GM19455 (cell line): ENCODE results near the gene HK2.
"Not testable (repeated sequence)": the region's sequence is repeated elsewhere in the genome, so short reads cannot be mapped to it uniquely, and the experiment has no call there.

Source experiments
- ATAC-seq: cut with Tn5 transposase; IDR thresholded peaks from one replicate; pipeline ENCODE4 v1.9.1; 2021; ENCODE audit not compliant: unreplicated experiment

The HK2 gene

DNA sequence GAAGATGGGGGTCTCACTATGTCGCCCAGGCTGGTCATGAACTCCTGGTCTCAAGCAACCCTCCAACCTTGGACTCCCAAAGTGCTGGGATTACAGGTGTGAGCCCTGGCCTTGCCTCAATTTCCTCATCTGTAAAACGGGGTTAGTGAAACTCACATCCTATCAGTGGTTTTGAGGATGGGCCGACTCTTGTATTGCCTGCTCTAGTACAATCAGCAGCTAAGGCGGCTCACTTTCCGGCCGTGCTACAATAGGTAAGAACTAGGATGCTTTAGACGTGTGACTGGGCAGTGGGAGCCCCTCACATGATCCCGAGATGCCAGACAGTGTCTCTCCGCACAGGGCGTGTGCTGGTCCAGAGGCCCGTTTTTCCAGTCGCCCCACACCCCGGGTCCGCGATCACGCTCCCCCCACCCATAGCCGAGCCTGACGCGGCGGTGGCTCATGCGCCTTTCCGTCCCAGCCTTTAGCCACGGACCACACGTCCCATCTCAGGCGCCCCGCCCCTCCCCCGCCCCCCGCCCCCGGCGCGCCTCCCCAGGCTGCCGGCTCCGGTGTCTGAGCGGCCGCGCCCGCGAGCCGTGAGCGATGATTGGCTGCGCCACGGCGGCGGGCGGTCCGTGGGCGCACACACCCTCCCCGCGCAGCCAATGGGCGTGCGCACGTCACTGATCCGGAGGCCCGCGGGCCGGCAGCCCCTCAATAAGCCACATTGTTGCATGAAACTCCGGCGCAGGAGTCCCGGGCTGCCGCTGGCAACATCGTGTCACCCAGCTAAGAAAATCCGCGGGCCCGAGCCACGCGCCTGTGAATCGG lies at the start of gene HK2:
TSS of gene HK2 (plus strand) at position 710 of the 816 bp plus-strand sequence. CDS start 454 bp downstream, outside the sequence.
- ATAC-seq: peak; percentile 78

DNA sequence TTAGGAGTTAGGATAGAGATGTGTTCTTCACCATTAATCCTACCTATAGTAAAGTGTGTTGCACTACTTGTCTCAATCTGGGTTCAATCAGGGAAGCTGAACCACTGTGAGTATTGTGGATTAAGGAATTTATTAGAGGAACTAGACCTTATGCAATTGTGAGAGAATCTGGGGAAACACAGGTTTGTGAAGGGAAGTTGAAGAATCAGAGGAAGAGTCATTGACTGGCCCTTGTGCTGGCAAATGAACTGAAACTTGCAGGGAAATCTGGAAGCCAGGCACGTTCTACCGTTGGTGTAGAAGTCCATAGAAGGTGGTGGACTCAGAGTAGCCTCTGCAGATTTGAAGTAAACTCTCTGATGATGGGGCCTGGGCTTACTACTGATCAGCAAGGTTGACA lies 44.7 kb upstream of the HK2 start:
- ATAC-seq: no peak

DNA sequence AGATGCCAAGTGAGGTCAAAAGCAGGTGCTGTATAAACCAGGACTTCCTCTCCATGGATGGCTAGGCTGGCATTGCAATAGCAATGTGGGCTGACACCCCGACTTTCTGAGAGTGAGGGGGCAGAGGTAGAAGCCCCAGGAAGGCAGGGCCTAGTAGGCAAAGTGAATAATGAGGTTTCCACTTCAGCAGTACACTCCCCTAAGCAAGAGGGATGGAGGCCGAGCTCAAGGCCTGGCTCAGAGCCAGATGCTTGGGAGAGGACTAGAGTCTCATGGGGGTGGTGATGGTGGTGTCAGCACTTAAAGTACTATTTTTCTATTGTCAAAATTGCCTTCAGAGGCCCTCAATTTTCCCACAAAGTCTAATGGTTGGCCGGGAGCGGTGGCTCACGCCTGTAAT lies 41.6 kb upstream of the HK2 start:
- no peak for ATAC-seq

DNA sequence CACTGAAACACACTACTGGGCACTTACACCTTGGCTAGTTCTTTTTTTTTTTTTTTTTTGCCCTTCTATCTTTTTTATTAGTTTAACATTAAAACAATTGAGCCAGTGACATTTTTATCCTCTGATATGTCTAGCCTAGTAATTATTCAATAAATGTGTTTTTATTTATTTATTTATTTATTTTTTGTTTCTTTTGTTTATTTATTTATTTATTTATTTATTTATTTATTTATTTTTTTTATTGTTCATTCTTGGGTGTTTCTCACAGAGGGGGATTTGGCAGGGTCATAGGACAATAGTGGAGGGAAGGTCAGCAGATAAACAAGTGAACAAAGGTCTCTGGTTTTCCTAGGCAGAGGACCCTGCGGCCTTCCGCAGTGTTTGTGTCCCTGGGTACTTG lies 39.0 kb upstream of the HK2 start:
- ATAC-seq: not testable (repeated sequence)

DNA sequence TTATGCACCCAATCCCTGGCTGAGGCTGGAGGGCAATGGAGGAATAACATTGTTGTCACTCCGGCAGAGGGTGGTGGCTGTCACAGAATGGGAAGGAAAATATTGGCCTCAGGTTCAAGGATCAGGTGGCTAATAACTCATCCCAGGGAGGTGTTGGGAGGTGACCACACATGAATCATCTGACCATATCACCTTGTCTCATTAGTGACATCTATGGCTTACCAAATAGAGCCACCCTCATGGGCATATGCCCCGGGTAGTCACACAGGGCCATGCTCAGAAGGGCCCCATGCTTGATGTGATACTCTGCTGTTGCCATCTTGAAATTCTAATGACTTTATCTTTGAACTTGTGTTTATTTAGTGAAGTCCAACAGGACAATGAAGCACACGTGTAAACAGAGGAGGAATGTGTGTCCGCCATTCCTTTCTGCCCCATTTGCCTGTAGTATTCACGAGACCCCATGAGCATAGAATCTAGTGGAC lies 27.5 kb upstream of the HK2 start:
- no peak for ATAC-seq

DNA sequence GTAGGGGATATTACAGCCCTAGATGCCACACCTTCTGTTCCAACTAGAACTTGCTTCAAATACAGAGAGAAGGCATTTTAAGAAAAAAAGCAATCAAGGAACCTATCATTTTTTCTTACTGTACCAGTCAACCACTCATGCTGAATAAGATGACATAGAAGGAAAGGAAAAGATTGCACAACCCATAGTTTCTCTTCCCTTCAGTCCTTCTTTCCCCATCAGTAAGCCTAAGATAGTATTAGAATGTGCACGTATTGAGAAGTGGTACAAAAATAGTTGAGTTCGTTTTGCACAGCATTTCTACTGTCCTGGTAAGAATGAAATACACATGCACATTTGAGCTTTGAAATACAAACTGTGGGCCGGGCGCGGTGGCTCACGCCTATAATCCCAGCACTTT lies 27.0 kb upstream of the HK2 start:
- no peak for ATAC-seq

DNA sequence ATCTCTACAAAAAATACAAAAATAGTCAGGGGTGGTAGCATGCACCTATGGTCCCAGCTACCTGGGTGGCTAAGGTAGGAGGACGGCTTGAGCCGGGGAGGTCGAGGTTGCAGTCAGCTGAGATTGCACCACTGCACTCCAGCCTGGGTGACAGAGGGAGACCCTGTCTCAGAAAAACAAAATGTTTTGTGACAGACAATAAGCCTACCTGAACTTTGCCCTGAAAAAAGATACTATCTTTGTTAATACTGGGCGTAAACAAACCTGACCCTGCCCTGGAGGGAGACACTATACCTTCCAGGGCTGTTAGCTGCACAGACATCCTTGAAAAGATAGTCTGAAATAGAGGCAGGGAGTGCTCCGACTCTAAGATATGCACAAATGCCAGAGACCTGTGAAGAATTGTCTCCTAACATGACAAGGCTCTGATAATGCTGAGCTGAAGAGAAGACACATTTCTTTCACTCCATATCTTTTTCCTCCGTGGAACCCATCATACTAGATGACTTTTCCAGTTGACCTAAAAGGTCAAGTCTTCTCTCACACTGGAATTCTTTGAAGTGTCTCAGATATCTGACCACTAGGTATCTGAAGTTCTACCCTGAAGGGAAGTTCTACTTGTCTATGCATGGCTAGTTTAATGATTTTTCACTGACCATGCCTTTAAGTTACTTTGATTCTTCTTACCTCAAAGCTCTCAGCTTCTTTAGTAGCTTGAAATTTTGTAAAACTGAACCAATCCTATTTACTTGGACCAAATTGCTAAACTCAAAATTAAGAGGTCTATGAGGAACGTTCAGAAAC lies 20.9 kb upstream of the HK2 start:
- ATAC-seq: no peak

DNA sequence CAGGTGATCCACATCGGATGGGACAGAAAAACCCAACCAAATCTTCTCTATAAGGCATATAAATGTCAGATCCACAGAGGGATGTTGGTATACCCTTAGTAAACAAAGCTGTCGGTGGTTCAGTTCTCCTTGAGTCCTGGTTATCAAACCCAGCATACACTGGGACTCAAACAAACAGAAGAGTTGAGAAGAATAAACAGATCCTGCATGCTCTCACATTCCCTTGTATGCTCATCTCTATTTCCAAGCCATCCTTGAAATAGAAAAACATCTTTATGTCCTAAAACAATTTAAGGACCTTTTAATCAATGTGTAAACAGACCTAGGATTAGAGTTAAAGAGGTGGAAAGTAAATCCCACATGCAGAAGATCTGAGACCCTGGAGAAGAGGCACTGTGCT lies 19.8 kb upstream of the HK2 start:
- no peak for ATAC-seq

DNA sequence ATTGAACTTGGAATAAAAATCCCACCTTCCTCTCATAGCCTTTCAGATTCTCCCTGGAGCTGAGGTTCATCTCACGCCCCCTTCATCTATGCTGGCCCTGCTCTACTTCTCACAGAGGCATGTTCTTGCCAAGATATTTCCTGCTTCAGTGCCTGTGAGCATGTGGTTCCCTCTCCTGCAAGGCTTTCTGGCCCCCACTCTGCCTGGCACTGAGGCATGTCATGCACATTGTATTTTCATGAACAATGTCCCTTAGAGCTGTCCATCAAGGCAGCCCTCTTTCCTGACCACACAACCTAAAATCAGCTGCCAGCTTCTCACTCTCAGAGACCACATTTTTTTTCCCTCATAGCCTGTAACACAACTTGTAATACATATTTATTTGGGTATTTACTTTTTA lies 18.0 kb upstream of the HK2 start:
- ATAC-seq: no peak

DNA sequence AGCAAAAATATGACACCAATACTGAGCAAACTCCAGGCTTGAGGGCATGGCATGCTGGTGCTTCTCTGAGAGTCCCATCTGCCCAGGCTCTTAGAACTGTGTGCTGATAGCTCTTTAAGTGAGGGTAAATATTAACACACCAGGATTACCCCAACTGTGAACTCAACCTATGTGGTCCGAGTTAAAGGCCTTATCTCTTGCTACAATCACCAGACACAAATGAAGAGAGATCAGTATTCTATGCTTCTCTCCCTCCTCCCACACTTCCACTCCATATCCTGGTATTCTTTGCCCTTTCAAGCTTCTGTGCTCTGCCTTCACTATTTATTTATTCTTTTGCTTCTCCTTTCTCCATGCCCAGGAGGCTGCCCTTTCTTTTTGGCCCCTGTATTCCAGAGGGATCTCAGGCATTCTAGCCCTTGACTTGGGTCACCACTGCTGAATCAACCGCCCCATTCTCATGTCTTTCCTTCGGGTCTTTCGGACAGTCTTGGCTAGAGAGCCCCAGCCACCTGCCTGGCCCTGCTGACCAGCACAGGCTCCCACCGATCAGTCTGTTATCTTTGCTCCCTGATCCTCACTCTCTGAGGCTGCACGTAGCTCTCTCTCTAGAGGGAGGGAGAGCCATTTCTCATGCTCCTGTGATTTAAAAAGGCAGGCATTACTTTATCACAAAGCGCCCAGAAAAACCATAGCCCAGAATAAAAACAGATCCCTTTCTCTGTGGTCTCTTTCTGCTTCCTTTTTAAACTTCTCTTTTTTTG lies 17.2 kb upstream of the HK2 start:
- ATAC-seq: no peak

DNA sequence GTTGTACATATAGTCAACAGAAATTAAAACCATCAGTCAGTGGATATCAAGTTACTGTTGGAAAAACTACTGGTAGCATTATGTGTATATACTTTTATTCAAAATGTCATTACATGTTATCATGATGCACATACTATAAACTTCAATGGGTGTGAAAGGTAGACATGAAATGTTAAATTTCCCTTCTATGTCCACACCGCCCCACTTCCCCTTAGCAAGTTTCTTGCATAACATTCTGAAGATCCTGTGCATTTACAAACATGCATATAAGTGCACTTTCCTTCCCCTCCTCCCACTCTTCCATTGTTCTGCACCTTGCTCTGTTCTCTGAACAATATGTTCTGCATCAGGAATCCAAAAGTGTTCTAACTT lies 16.6 kb upstream of the HK2 start:
- ATAC-seq: no peak

DNA sequence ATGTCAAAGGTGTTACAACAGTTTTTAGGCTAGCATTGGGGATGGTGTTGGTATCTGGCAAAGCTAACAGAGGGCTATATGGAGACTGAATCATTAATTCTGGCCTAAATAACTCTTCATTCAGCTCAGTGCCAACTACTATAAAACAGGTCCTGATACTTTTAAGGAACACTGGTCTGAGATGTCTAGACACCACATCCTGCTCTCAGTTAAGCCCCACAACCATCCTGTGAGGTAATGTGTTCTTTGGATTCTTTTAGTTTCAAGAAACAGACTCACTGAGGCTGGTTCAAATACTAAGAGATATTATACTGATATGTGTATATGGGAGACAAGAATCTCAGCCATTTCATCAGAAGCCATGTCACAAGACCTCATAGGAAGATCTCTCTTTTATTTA lies 14.2 kb upstream of the HK2 start:
- ATAC-seq: no peak

DNA sequence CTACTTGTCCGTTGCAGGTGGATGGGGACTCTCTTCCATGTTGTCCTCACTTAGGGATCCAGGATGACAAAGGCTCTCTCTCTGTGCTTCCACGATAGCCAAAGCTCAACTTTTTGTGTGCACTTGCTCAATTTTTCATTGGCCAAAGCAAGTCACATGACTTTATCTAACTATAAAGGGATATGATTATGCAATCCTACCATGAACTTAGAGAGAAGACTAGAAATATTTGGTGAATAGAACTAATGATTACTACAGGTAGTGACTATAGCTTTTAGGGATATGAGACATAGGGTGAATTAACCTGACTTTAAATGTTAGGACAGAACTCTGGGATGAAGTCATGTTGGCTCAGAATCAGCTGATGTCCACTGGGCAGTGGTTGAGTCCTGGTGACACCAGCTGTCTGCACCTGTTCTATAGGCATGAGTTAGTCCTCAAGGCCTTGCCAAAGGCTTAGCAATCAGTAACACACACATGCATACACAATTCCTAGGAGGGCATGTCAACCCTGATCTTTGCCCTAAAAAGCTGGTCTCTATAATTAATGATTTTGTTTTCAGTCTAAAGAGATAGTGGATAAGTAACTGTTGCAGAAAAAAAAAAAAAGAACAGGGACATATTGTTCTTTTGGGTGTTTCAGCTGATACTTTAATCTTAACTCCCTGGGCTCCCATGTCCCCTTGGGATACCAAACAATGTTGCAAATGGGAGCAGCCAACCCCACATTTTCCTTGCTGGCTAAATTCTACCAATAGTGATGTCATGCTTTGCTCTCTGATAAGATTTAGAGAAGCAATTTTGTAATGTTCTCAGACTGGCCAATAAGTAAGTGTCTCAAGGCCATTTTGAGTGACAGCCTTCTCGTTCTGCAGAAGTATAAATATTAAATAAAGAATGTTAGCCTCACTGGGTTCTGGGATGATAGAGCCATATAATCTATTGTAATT lies 12.5 kb upstream of the HK2 start:
- ATAC-seq: no peak

DNA sequence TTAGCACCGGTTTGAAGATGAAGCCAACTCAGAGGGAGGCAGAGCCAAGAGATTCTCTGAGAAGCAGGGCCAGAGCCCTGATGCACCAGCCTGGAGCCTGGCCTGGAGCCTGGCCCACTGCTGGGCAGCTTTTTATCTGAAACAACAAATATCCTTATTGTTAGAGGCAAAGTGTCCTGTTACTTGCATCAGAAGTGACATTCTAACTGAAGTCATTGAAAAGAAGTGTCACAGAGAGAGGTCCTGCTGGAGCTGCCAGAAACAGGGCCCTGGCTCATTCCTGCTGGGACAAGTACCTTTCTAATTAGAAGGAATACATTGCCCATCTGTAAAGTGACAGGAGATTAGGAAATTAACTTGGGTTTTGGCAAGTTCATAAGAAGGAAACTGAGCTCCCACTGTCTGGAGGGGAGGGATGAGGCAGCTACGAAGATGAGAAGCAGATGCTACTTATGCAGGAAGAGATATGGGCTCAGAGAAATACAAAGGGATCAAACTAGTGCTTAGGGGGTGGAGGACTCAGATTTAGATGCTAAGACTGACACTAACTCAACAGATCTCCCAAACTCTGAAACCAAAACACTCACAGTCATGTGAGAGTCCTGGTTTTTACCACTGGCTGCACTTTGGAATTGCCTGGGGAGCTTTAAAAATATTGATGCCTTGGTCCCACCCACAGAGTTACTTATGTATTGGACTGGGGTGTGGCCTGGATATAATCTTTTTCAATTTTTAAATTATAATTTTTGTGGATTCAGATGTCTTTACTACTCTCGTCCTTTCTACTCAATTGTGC lies 11.0 kb upstream of the HK2 start:
- ATAC-seq: no peak

DNA sequence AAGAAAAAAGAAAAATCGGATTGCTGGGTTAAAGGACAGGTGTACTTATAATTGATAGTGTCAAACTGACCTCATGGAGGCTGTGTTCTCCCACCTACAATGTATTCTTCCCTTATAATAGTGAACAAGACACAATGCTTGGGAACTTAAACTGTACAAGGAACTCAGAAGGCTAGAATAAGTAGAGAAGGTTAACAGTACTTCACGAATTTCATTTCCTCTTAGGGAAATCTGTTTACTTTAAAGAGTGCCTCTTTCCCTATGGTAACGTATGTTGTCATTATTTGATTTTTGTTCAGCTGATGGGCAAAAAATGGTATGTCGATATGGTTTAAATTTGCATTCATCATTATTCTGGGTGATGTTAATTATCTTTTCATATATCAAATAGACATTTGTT lies 9.2 kb upstream of the HK2 start:
- ATAC-seq: no peak

DNA sequence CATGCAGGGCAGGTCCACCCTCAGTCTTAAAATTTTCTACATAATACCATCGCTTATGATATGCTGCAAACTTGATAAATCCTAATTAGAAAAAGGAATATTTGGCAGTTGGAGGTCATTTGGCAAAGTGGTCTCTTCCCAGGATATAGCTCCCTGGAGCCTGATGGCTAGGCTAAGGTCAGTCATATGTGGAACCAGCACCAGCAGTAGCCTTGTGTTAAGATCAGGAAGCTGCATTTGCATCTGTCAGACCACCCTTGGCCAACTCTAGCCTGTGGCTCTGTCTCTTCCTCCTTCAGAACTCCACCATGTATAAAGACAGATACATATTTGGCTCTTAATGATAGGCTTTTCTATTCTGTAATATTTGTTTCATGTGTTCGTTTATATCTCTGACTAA lies 5.4 kb upstream of the HK2 start:
- ATAC-seq: no peak

DNA sequence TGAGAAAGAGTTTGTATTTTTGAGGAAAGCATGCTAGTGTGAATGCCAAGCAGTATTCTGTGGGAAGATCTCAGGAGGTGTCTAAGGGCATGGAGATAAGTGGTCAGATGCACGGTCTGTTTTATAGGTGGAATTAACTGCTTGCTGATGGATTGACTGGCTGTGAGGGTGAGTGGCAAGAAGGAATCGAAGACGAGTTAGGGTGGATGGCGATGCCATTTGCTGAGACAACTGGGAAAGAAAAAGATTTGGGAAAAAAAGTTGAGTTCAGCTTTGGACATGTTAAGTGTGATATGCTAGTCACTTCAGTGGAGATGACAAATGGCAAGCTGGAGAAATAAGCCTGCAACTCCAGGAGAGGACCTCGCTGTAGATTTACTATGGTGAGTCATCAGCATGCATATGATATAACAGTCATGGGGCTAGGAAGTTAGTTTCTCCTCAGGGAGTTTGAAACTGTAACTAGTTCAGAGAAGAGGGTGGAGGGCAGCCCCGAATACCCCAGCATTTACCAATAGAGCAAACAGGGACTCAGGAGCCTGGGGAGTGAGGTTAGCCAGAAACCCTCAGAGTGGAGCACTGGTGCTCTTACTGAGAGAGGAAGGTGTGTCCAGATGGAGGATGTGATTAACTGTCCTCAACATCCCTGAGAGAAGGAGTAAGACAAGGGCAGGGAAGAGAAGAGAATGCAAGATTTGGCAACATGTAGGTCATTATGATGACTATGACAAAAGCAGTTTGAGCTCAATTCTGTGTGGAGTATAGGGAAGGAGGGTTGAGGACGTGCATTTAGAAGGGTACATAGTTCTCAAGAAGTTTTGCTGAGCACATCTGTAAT lies 2.0 kb upstream of the HK2 start:
- ATAC-seq: no peak

DNA sequence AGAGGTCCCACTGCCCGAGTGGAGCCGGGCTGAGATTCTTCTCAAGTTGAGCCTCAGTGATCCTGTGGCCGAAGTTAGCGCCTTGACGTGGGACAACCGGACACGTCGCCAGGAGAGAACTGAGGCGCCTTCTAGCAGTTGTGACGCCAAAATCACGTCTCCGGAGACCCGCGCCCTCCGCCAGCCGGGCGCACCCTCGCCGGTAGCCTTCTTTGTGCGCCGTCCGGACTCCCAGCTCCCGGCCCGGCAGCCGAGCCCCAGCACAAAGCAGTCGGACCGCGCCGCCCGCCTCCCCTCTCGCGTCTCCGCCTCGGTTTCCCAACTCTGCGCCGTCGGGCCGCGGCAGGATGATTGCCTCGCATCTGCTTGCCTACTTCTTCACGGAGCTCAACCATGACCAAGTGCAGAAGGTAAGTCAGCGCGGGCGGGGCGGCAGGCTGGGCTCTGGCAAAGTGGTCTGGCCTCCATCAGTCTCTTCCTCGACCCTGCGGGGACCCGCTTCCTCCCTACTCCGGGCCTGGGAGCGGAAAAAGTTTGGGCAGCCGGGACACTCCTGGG lies 386 bp downstream of the HK2 start:
- ATAC-seq: peak; percentile 7
